NCI-H2107 treated with DMSO at 0.1 percent for 48 hours (cell line): ENCODE data around the gene CCDC197.

ENCODE experiments used
- DNase-seq: peaks from one replicate; lab custom pipeline; 2025; ENCODE audit not compliant: unreplicated experiment; lab: John Stamatoyannopoulos, UW

Gene CCDC197

GRCh38 chr14:93997082-93997481 lies at the start of gene CCDC197:
TSS of gene CCDC197 (plus strand) at chr14:93997301. CDS start at chr14:93998132, 831 bp downstream.
- DNase-seq: no peak

GRCh38 chr14:93949511-93950075 lies 47.5 kb upstream of the CCDC197 start:
- no peak for DNase-seq

GRCh38 chr14:93950948-93951634 lies 46.0 kb upstream of the CCDC197 start:
- no peak for DNase-seq

- no peak for DNase-seq
Measured at GRCh38 chr14:93951635-93952540, 45.2 kb upstream of the CCDC197 start.

- DNase-seq: no peak
Measured at GRCh38 chr14:93952829-93953228, 44.3 kb upstream of the CCDC197 start.

- DNase-seq: no peak
Measured at GRCh38 chr14:93953263-93953662, 43.8 kb upstream of the CCDC197 start.

- no peak for DNase-seq
Measured at GRCh38 chr14:93953739-93954515, 43.2 kb upstream of the CCDC197 start.

GRCh38 chr14:93954516-93954830 lies 42.6 kb upstream of the CCDC197 start:
- DNase-seq: no peak

GRCh38 chr14:93954900-93955849 lies 41.9 kb upstream of the CCDC197 start:
- DNase-seq: no peak

- no peak for DNase-seq
Measured at GRCh38 chr14:93955850-93956481, 41.1 kb upstream of the CCDC197 start.

GRCh38 chr14:93956514-93957332 lies 40.4 kb upstream of the CCDC197 start:
- DNase-seq: no peak

GRCh38 chr14:93957333-93957710 lies 39.8 kb upstream of the CCDC197 start:
- DNase-seq: no peak

- DNase-seq: no peak
Measured at GRCh38 chr14:93957751-93958566, 39.1 kb upstream of the CCDC197 start.

GRCh38 chr14:93958567-93959238 lies 38.4 kb upstream of the CCDC197 start:
- no peak for DNase-seq

GRCh38 chr14:93959239-93960107 lies 37.6 kb upstream of the CCDC197 start:
- no peak for DNase-seq

GRCh38 chr14:93960108-93960475 lies 37.0 kb upstream of the CCDC197 start:
- no peak for DNase-seq
